Panc1 (cell line): ENCODE measurements around the gene GABRG3.

Experiments used
- CTCF ChIP-seq: fragments of 450-650 bp; IDR thresholded peaks from 2 replicates; pipeline ENCODE4 v1.5.1; 2017; ENCODE audit warnings: mild to moderate bottlenecking
- POLR2AphosphoS5 ChIP-seq: IDR thresholded peaks from 2 replicates; pipeline ENCODE4 v1.6.1; 2012; ENCODE audit warnings: mild to moderate bottlenecking, low read depth, low read length, moderate library complexity

- TF ChIP-seq CTCF (no peak), POLR2AphosphoS5 (no peak)
These were observed 618.3 kb downstream of the GABRG3 start for GRCh38 chr15:27589260-27589659.
